ENCODE data around the gene ALK.

DNA sequence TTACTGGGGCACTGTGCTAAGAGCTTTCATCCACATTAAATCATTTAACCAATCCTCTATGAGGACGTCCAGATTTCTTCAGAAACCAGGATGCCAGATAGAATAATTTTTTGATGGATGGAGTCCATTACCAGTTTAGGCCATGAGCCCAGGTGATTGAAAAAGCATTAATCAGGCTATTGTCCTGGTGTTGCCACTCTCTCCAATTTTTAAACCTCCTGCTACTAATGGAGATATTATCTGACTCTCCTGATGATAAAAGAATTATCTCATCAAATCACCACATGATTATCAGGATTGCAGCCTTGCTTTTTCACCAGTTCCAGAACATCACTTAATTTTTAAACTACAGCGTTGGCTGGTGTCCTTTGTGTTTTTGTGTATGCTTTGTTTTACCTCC is 404.0 kb downstream of the ALK start:
- TF ChIP-seq, protein P1, sequence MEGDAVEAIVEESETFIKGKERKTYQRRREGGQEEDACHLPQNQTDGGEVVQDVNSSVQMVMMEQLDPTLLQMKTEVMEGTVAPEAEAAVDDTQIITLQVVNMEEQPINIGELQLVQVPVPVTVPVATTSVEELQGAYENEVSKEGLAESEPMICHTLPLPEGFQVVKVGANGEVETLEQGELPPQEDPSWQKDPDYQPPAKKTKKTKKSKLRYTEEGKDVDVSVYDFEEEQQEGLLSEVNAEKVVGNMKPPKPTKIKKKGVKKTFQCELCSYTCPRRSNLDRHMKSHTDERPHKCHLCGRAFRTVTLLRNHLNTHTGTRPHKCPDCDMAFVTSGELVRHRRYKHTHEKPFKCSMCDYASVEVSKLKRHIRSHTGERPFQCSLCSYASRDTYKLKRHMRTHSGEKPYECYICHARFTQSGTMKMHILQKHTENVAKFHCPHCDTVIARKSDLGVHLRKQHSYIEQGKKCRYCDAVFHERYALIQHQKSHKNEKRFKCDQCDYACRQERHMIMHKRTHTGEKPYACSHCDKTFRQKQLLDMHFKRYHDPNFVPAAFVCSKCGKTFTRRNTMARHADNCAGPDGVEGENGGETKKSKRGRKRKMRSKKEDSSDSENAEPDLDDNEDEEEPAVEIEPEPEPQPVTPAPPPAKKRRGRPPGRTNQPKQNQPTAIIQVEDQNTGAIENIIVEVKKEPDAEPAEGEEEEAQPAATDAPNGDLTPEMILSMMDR (conservative IDR thresholded peaks at IDR 0.05 in 1 of 2, IDR thresholded peaks at IDR 0.05 in 1 of 2; ENCODE audit: low read depth in 1 of 2, low read length in 2 of 2), result no peak
- no peak for TF ChIP-seq EZH2 (IDR thresholded peaks at IDR 0.05; ENCODE audit: low read length, missing control alignments)
